H1 (cell line): ENCODE data around the gene PARP16. TPM values are rescaled to one million over a fixed set of nuclear protein-coding genes. Genes with fewer than 3 reads are reported as not detected.

ENCODE experiments used
- CBX5 ChIP-seq: fragments of 300-800, 300-1000 bp; sonication (generic); IDR thresholded peaks from 2 replicates; pipeline ENCODE4 v1.7.1; 2016; ENCODE audit warnings: antibody characterized with exemption, low read length, low read depth
- CHD1 ChIP-seq: IDR thresholded peaks from 2 replicates; pipeline ENCODE4 v1.6.1; 2012; ENCODE audit warnings: low read depth, low read length, improper control_type of control experiment
- CHD7 ChIP-seq: fragments of 300-600 bp; sonication (generic); IDR thresholded peaks from 2 replicates; pipeline ENCODE4 v1.7.1; 2012; ENCODE audit warnings: low read length, moderate library complexity, mild to moderate bottlenecking, inconsistent platforms; ENCODE audit not compliant: insufficient replicate concordance
- E2F6 ChIP-seq: IDR thresholded peaks from 2 replicates; pipeline ENCODE4 v1.6.1; 2012; ENCODE audit warnings: inconsistent platforms
- GTF2F1 ChIP-seq: IDR thresholded peaks from 2 replicates; pipeline ENCODE4 v1.6.1; 2012; ENCODE audit warnings: low read depth, low read length, improper control_type of control experiment, borderline replicate concordance
- JUND ChIP-seq: IDR thresholded peaks from 2 replicates; pipeline ENCODE4 v1.6.1; 2011; ENCODE audit warnings: mild to moderate bottlenecking, improper control_type of control experiment, low read length
- SIRT6 ChIP-seq: IDR thresholded peaks from one replicate; pipeline ENCODE4 v1.7.1; 2012; ENCODE audit warnings: low read length, inconsistent platforms
- TAF1 ChIP-seq: IDR thresholded peaks from 2 replicates; pipeline ENCODE4 v1.6.1; 2011; ENCODE audit warnings: mild to moderate bottlenecking, low read depth, low read length
- polyA plus RNA-seq, 7 experiments: library from polyadenylated mRNA; depleted of rRNA in 3 of 7; stranded (reverse) in 5 of 7; unstranded in 2 of 7; fragments of >200 nt in 5 of 7; fragments of 200-250 nt in 2 of 7; gene quantifications; 1 replicate in 5 of 7; 2 replicates in 1 of 7; 4 replicates in 1 of 7; pipeline versions ENCODE4 v1.2.1 to v1.2.3, GENCODE V29; 2011 to 2013; ENCODE audit warnings: missing spikeins in 2 of 7, mixed read lengths in 2 of 7
- total RNA-seq: library from RNA; stranded (reverse); fragmentation: NEBNext Ultra II Directional; extraction: Animal tissue kit (Norgen Biotek cat#: 25700); gene quantifications from 2 replicates; pipeline ENCODE4 v1.2.1, GENCODE V29; 2021
- TF ChIP-seq, protein P1 (sequence below): IDR thresholded peaks from 2 replicates; pipeline ENCODE4 v1.6.1; 2012; ENCODE audit warnings: inconsistent platforms

PARP16 gene
- total and polyA plus RNA-seq, 2 of the 8 experiments (the other 6 are each of a cell fraction or from before 2014, with no cell fraction given), result 3.7 to 5.0 TPM

GRCh38 chr15:65303687-65304380 lies 17.2 kb upstream of the PARP16 start (continued):
- TF ChIP-seq CHD7 (no peak), CBX5 (no peak), GTF2F1 (no peak), JUND (no peak), SIRT6 (no peak), TAF1 (peak; percentile 23; the same call in 1 of the 2 replicates), E2F6 (peak; percentile 98), CHD1 (no peak)
- TF ChIP-seq, protein P1, sequence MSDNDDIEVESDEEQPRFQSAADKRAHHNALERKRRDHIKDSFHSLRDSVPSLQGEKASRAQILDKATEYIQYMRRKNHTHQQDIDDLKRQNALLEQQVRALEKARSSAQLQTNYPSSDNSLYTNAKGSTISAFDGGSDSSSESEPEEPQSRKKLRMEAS, result peak; percentile 97
